Upper lobe of right lung (tissue), 1 donor: ENCODE data around the gene NEUROD2. TPM values are rescaled to one million over a fixed set of nuclear protein-coding genes. Genes with fewer than 3 reads are reported as not detected.

Experiments used
- ATAC-seq: fragments of 200-7000 bp; cut with Tn5 transposase; one replicate; pipeline ENCODE4 v1.9.1; 2020; ENCODE audit warnings: mild to moderate bottlenecking, moderate library complexity
- DNase-seq: peaks from one replicate; pipeline ENCODE4 v3.0.0-alpha.2; 2020
- H3K27ac ChIP-seq: fragments of 200-600 bp; one replicate; pipeline ENCODE4 v1.8.0; 2022
- H3K27me3 ChIP-seq: fragments of 200-600 bp; one replicate; pipeline ENCODE4 v1.8.0; 2022; ENCODE audit warnings: mild to moderate bottlenecking
- H3K36me3 ChIP-seq: fragments of 200-600 bp; one replicate; pipeline ENCODE4 v1.8.0; 2022
- H3K4me1 ChIP-seq: fragments of 200-600 bp; one replicate; pipeline ENCODE4 v1.8.0; 2022
- H3K4me3 ChIP-seq: fragments of 200-600 bp; one replicate; pipeline ENCODE4 v1.8.0; 2022; ENCODE audit warnings: mild to moderate bottlenecking
- H3K9me3 ChIP-seq: fragments of 200-600 bp; one replicate; pipeline ENCODE4 v1.8.0; 2022
- CTCF ChIP-seq: fragments of 200-600 bp; IDR thresholded peaks from one replicate; pipeline ENCODE4 v1.8.0; 2022; ENCODE audit warnings: antibody characterized with exemption
- intact Hi-C: fragments of 100-400 bp; cut with DNase I; formaldehyde crosslinking; loops from one replicate; pipeline ENCODE4 v1.11.0; 2022
- total RNA-seq: library from RNA; stranded (reverse); fragmentation: NEBNext Ultra II Directional; extraction: Animal tissue kit (Norgen Biotek cat#: 25700); gene quantifications from one replicate; pipeline ENCODE4 v1.2.1, GENCODE V29; 2021
- donor health status: DM: no; HTN: yes; CAD: no; lungs with severe emphysema.

Gene NEUROD2
- total RNA-seq, 1 donor from 2014 or later: not detected

GRCh38 chr17:39617100-39617445 lies 9.4 kb upstream of the NEUROD2 start:
- DNase-seq: no peak
- H3K36me3 ChIP-seq: no peaks in the 10 kb centered on the region
- H3K9me3 ChIP-seq: no peaks in the 10 kb centered on the region
- no peak for ATAC-seq
- H3K27me3 ChIP-seq: peaks cover 13% of the 10 kb centered on the region
- intact Hi-C loops: no loop called here
- peaks cover 5% of the 10 kb centered on the region for H3K4me1 ChIP-seq
- TF ChIP-seq CTCF: no peak
- no peak overlapping the region for H3K27ac ChIP-seq
- H3K4me3 ChIP-seq: peak overlapping the region; percentile 46

- H3K4me1 ChIP-seq: peaks cover 4% of the 10 kb centered on the region
- ATAC-seq (no peak), DNase-seq (no peak)
- no peaks in the 10 kb centered on the region for H3K9me3 ChIP-seq
- H3K4me3 ChIP-seq: no peak overlapping the region
- no peak overlapping the region for H3K27ac ChIP-seq
- intact Hi-C loops: no loop called here
- no peaks in the 10 kb centered on the region for H3K36me3 ChIP-seq
- no peak for TF ChIP-seq CTCF
- peaks cover 13% of the 10 kb centered on the region for H3K27me3 ChIP-seq
Observed at GRCh38 chr17:39615434-39615833, 7.7 kb upstream of the NEUROD2 start.

GRCh38 chr17:39614545-39615157 lies 6.9 kb upstream of the NEUROD2 start:
- Histone ChIP-seq H3K27ac (no peak overlapping the region), H3K4me3 (no peak overlapping the region), H3K4me1 (peaks cover 4% of the 10 kb centered on the region), H3K36me3 (no peaks in the 10 kb centered on the region), H3K9me3 (no peaks in the 10 kb centered on the region), H3K27me3 (peaks cover 13% of the 10 kb centered on the region)
- no peak for TF ChIP-seq CTCF
- intact Hi-C loops: no loop called here
- DNase-seq (no peak), ATAC-seq (no peak)

GRCh38 chr17:39612935-39613464 lies 5.3 kb upstream of the NEUROD2 start:
- ATAC-seq (no peak), DNase-seq (no peak)
- TF ChIP-seq CTCF: no peak
- Histone ChIP-seq H3K4me1 (no peaks in the 10 kb centered on the region), H3K4me3 (no peak overlapping the region), H3K36me3 (no peaks in the 10 kb centered on the region), H3K9me3 (no peaks in the 10 kb centered on the region), H3K27ac (no peak overlapping the region), H3K27me3 (peaks cover 28% of the 10 kb centered on the region)
- intact Hi-C loops: no loop called here

- Histone ChIP-seq H3K4me3 (no peak overlapping the region), H3K4me1 (no peaks in the 10 kb centered on the region), H3K27ac (no peak overlapping the region), H3K9me3 (no peaks in the 10 kb centered on the region), H3K27me3 (peaks cover 34% of the 10 kb centered on the region), H3K36me3 (no peaks in the 10 kb centered on the region)
- ATAC-seq (no peak), DNase-seq (no peak)
- TF ChIP-seq CTCF: no peak
- intact Hi-C loops: no loop called here
Observed at GRCh38 chr17:39612291-39612894, 4.7 kb upstream of the NEUROD2 start.
